Natural killer cell (primary cell): ENCODE results near the gene BRD2. TPM values are rescaled to one million over a fixed set of nuclear protein-coding genes. Genes with fewer than 3 reads are reported as not detected.

Experiments used
- ATAC-seq, 3 donors: fragments of 150-1000 bp in 2 of 3; fragments of 200-7000 bp in 1 of 3; cut with Tn5 transposase; 1 replicate in 1 of 3; 2 replicates in 2 of 3; pipeline ENCODE4 v1.10.0; 2021; ENCODE audit warnings: mild to moderate bottlenecking in 2 of 3, moderate library complexity in 2 of 3
- DNase-seq, 2 donors: peaks; one replicate each; pipeline versions ENCODE4 v3.0.0 to v3.0.0-alpha.2; 2013 to 2021; ENCODE audit warnings: mixed read lengths in 1 of 2
- H3K27ac ChIP-seq: one replicate; pipeline ENCODE4 v1.5.1; 2013; ENCODE audit warnings: mild to moderate bottlenecking, low read length
- H3K27me3 ChIP-seq: one replicate; pipeline ENCODE4 v1.6.1; 2013; ENCODE audit warnings: low read length; ENCODE audit not compliant: control insufficient read depth, insufficient read depth
- H3K36me3 ChIP-seq: one replicate; pipeline ENCODE4 v1.6.1; 2013; ENCODE audit warnings: low read length; ENCODE audit not compliant: control insufficient read depth, insufficient read depth
- H3K4me1 ChIP-seq: one replicate; pipeline ENCODE4 v1.6.1; 2013; ENCODE audit warnings: low read length; ENCODE audit not compliant: control insufficient read depth, insufficient read depth
- H3K4me3 ChIP-seq: one replicate; pipeline ENCODE4 v1.5.1; 2013; ENCODE audit warnings: low read length
- H3K9me3 ChIP-seq: one replicate; pipeline ENCODE4 v1.6.1; 2013; ENCODE audit warnings: low read length; ENCODE audit not compliant: control insufficient read depth, insufficient read depth
- H3K27ac Mint-ChIP-seq, 2 donors: one replicate each; pipeline ENCODE4 v1.8.0; 2022; ENCODE audit warnings: mild to moderate bottlenecking in 2 of 2, mixed read lengths in 2 of 2, moderate library complexity in 1 of 2
- H3K27me3 Mint-ChIP-seq, 2 donors: one replicate each; pipeline ENCODE4 v1.8.0; 2022; ENCODE audit warnings: low read depth in 2 of 2, mixed read lengths in 2 of 2
- H3K36me3 Mint-ChIP-seq: one replicate; pipeline ENCODE4 v1.8.0; 2022; ENCODE audit warnings: mixed read lengths
- H3K4me1 Mint-ChIP-seq, 2 donors: one replicate each; pipeline ENCODE4 v1.8.0; 2022; ENCODE audit warnings: mixed read lengths in 2 of 2
- H3K4me3 Mint-ChIP-seq: one replicate; pipeline ENCODE4 v1.8.0; 2022; ENCODE audit warnings: mild to moderate bottlenecking, moderate library complexity, mixed read lengths
- H3K9me3 Mint-ChIP-seq, 2 donors: one replicate each; pipeline ENCODE4 v1.8.0; 2022; ENCODE audit warnings: mixed read lengths in 2 of 2
- WGBS: methylation state at CpG from one replicate; pipeline ENCODE4 v1.1.7; 2013; ENCODE audit warnings: missing lambda C conversion rate; ENCODE audit not compliant: insufficient coverage; 5-methylcytosine and 5-hydroxymethylcytosine counted together
- intact Hi-C: fragments of 100-400 bp; cut with micrococcal nuclease; formaldehyde crosslinking; loops from one replicate; pipeline ENCODE4 v1.14.2; 2022
- total RNA-seq, 4 donors: library from RNA; stranded (reverse); fragments of 120-200 nt in 1 of 4; gene quantifications; one replicate each; pipeline versions ENCODE4 v1.2.3 to v1.2.4, GENCODE V29; 2013 to 2022
- TF ChIP-seq, protein P1 (sequence below): fragments of 200-600 bp; IDR thresholded peaks from one replicate; pipeline ENCODE4 v1.8.0; 2022; ENCODE audit warnings: antibody characterized with exemption

BRD2 gene
- total RNA-seq, 3 donors from 2014 or later (not counting 1 experiment from before 2014, with no cell fraction given): 653 to 886 (median 714) TPM

DNA sequence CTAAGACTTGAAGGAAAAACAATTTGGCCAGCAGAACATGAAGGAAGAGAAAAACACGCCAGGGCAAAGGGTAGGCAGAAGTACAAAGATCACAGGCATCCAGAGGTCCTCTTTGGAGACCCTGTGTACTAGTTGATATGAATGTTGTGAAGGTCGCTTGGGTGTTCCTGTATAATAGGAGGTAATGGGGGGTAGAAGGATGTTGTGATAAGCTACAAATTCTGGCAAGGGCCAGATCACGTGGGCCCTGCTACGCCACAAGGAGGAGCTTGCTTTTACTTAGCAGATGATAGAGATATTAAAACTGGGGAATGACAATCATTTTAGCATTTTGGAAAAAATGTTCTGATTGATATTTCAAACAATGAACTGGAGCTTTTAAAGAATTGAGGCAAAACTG, 14.6 kb upstream of the BRD2 start:
- Mint-ChIP-seq H3K9me3 (no peaks in the 10 kb centered on the region), H3K27ac (peak overlapping the region; percentile 87 to 92), H3K4me1 (peaks cover 32% of the 10 kb centered on the region in 2 donors), H3K36me3 (no peaks in the 10 kb centered on the region), H3K4me3 (no peak overlapping the region), H3K27me3 (no peaks in the 10 kb centered on the region)
- Histone ChIP-seq H3K27me3 (no peaks in the 10 kb centered on the region), H3K9me3 (no peaks in the 10 kb centered on the region), H3K36me3 (no peaks in the 10 kb centered on the region), H3K4me1 (peaks cover 40% of the 10 kb centered on the region), H3K4me3 (no peak overlapping the region), H3K27ac (peak overlapping the region; percentile 77)
- intact Hi-C loops: loop anchor here (1.0 to 2.0 kb wide), 3 partner anchors 15 to 69 kb away; partner anchors contain the start of gene BRD2
- ATAC-seq (no peak), DNase-seq (no peak)
- TF ChIP-seq, protein P1, sequence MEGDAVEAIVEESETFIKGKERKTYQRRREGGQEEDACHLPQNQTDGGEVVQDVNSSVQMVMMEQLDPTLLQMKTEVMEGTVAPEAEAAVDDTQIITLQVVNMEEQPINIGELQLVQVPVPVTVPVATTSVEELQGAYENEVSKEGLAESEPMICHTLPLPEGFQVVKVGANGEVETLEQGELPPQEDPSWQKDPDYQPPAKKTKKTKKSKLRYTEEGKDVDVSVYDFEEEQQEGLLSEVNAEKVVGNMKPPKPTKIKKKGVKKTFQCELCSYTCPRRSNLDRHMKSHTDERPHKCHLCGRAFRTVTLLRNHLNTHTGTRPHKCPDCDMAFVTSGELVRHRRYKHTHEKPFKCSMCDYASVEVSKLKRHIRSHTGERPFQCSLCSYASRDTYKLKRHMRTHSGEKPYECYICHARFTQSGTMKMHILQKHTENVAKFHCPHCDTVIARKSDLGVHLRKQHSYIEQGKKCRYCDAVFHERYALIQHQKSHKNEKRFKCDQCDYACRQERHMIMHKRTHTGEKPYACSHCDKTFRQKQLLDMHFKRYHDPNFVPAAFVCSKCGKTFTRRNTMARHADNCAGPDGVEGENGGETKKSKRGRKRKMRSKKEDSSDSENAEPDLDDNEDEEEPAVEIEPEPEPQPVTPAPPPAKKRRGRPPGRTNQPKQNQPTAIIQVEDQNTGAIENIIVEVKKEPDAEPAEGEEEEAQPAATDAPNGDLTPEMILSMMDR: no peak
- WGBS: 73% methylated on average over 4 of the region's 4 CpGs

DNA sequence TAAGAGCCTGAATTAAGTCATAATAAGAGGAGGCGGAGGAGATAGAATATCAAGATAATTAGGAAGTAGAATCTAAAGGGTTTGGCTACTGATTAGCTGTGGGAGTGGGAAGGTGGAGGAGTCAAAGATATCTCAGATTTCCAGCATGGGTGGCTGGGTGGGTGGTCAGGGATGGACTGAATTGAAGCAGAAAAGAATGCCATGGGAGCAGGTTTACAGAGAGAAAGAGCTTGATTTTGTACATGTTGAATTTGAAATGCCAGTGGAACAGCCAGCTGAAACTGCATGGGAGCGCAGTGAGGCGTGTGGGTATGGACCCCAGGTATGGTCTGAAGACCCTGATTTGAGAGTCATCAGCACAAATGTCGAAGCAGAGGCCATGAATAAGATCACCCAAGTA, 14.1 kb upstream of the BRD2 start:
- no peak overlapping the region for H3K27ac Mint-ChIP-seq
- H3K27me3 Mint-ChIP-seq: no peaks in the 10 kb centered on the region

DNA sequence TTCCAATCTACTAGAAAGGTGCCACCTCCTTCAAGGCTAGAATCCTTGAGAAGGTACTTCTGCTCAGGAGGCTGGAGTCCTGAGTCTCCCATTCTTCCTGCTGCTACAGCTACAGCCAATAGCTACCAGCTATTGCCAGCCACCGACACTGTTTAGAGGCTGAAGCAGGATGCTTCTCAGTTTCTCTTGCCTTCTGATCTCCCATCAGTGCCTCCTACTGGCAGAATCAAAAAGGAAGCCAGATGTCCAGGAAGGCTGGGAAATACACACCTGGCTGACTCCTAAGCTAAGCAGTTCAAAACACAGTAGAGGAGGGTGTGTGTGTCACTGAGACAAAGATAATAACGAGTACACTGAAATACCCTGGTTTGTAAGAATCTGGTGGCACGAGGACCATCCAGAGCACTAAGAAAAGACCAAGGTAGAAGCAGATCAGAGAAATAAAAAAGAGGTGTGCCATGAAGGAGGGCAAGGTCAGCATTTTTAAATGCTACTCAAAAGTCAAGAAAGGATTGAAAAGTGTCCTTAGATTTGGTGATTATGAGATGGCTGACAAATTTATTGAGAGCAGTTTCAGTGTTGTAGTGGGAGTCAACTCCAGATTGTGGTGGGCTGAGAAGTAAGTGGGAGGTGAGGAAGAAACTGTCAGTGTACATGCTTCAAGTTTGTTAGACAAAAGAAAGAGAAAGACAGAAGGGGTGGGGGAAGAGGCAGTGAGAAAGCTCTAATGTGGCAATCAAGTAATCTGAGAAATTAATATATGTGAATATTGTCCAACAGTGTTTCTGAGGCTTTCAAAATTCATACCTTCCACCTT, 13.2 kb upstream of the BRD2 start:
- no peak overlapping the region for H3K27ac ChIP-seq
- peaks cover 26 to 28% of the 10 kb centered on the region in 2 donors for H3K4me1 Mint-ChIP-seq
- ATAC-seq: no peak
- WGBS: 72% methylated on average over 3 of the region's 3 CpGs
- peaks cover 32% of the 10 kb centered on the region for H3K4me1 ChIP-seq
- no peaks in the 10 kb centered on the region for H3K27me3 ChIP-seq
- no peak overlapping the region for H3K4me3 ChIP-seq
- no peak overlapping the region for H3K4me3 Mint-ChIP-seq
- peak in 1 of 2 donors; percentile 71 for DNase-seq
- intact Hi-C loops: no loop called here
- H3K9me3 Mint-ChIP-seq: no peaks in the 10 kb centered on the region
- TF ChIP-seq, protein P1: no peak
- H3K27ac Mint-ChIP-seq: no peak overlapping the region
- H3K9me3 ChIP-seq: no peaks in the 10 kb centered on the region
- H3K36me3 Mint-ChIP-seq: no peaks in the 10 kb centered on the region
- H3K27me3 Mint-ChIP-seq: no peaks in the 10 kb centered on the region
- no peaks in the 10 kb centered on the region for H3K36me3 ChIP-seq

More for the DNA sequence above, 14.1 kb upstream of the BRD2 start:
- H3K4me3 Mint-ChIP-seq: no peak overlapping the region
- H3K4me1 Mint-ChIP-seq: peaks cover 32% of the 10 kb centered on the region in 2 donors
- intact Hi-C loops: no loop called here
- no peak overlapping the region for H3K27ac ChIP-seq
- no peaks in the 10 kb centered on the region for H3K36me3 Mint-ChIP-seq
- no peaks in the 10 kb centered on the region for H3K27me3 ChIP-seq
- TF ChIP-seq, protein P1: no peak
- no peaks in the 10 kb centered on the region for H3K9me3 ChIP-seq
- no peaks in the 10 kb centered on the region for H3K36me3 ChIP-seq
- no peak for ATAC-seq
- no peak overlapping the region for H3K4me3 ChIP-seq
- no peak for DNase-seq
- WGBS: 63% methylated on average over 4 of the region's 4 CpGs
- peaks cover 39% of the 10 kb centered on the region for H3K4me1 ChIP-seq
- H3K9me3 Mint-ChIP-seq: no peaks in the 10 kb centered on the region
